SK-N-SH (cell line): ENCODE results near the gene C19orf44. TPM values are rescaled to one million over a fixed set of nuclear protein-coding genes. Genes with fewer than 3 reads are reported as not detected.
A peak's percentile ranks its signal among the peaks of the same experiment; 100 is the strongest.

Experiments used
- CTCF ChIA-PET: fragments of 300-600, 350-600 bp; formaldehyde crosslinking; extraction: SDS; loops from one replicate; lab custom pipeline; 2021; lab: Yijun Ruan, JAX
- POLR2A ChIA-PET: fragments of 350-600 bp; sonication (Branson Sonifier 250); formaldehyde crosslinking; extraction: SDS; loops from one replicate; lab custom pipeline; 2020; ENCODE audit warnings: antibody characterized with exemption, inconsistent platforms; lab: Yijun Ruan, JAX
- DNase-seq: peaks from one replicate; pipeline ENCODE4 v3.0.0; 2012
- H2AFZ ChIP-seq: fragments of 200-600 bp; sonication (generic); 2 replicates; pipeline ENCODE4 v1.8.1; 2016; ENCODE audit warnings: antibody characterized with exemption, mild to moderate bottlenecking, low read depth
- H3F3A ChIP-seq: fragments of 200-600 bp; sonication (generic); replicated peaks from 2 replicates; pipeline ENCODE3; 2016; ENCODE audit warnings: antibody characterized with exemption, mild to moderate bottlenecking; ENCODE audit not compliant: insufficient read depth
- H3K27ac ChIP-seq, 2 experiments: fragments of 200-500 bp in 1 of 2; fragments of 200-600 bp in 1 of 2; sonication (Bioruptor generic) in 1 of 2; sonication (generic), shearing (Covaris generic) in 1 of 2; 2 replicates each; pipeline versions ENCODE4 v1.5.1 to v1.6.1; 2014 to 2016; ENCODE audit warnings: low read depth in 2 of 2, inconsistent platforms in 1 of 2, low read length in 1 of 2, mild to moderate bottlenecking in 1 of 2, mixed read lengths in 1 of 2
- H3K27me3 ChIP-seq: fragments of 200-600 bp; sonication (generic), shearing (Covaris generic); 2 replicates; pipeline ENCODE4 v1.6.1; 2016; ENCODE audit warnings: mixed run types; ENCODE audit not compliant: insufficient read depth
- H3K36me3 ChIP-seq, 2 experiments: fragments of 200-500 bp in 1 of 2; fragments of 200-600 bp in 1 of 2; sonication (Bioruptor generic) in 1 of 2; sonication (generic) in 1 of 2; replicated peaks in 1 of 2; 2 replicates each; pipeline versions ENCODE3 to v1.5.1; 2014 to 2016; ENCODE audit warnings: low read length in 1 of 2, mild to moderate bottlenecking in 1 of 2; ENCODE audit not compliant: insufficient read depth in 2 of 2, control insufficient read depth in 1 of 2
- H3K4me1 ChIP-seq, 2 experiments: fragments of 200-500 bp in 1 of 2; fragments of 200-600 bp in 1 of 2; sonication (Bioruptor generic) in 1 of 2; sonication (generic), shearing (Covaris generic) in 1 of 2; 2 replicates each; pipeline versions ENCODE4 v1.5.1 to v1.6.1; 2014 to 2016; ENCODE audit warnings: low read depth in 1 of 2, low read length in 1 of 2, mixed run types in 1 of 2; ENCODE audit not compliant: insufficient read depth in 2 of 2, control insufficient read depth in 1 of 2
- H3K4me2 ChIP-seq: fragments of 200-600 bp; sonication (generic), shearing (Covaris generic); 2 replicates; pipeline ENCODE4 v1.6.1; 2017; ENCODE audit warnings: mixed run types
- H3K4me3 ChIP-seq, 2 experiments: fragments of 200-500 bp in 1 of 2; fragments of 200-600 bp in 1 of 2; sonication (Bioruptor generic) in 1 of 2; sonication (generic), shearing (Covaris generic) in 1 of 2; 2 replicates each; pipeline versions ENCODE4 v1.5.1 to v1.8.1; 2014 to 2016; ENCODE audit warnings: low read depth in 2 of 2, inconsistent platforms in 1 of 2, low read length in 1 of 2, mild to moderate bottlenecking in 1 of 2, mixed read lengths in 1 of 2, moderate library complexity in 1 of 2
- H3K79me2 ChIP-seq: fragments of 200-600 bp; sonication (generic); 2 replicates; pipeline ENCODE4 v1.8.1; 2017; ENCODE audit warnings: mild to moderate bottlenecking; ENCODE audit not compliant: insufficient read depth
- H3K9ac ChIP-seq: fragments of 200-600 bp; sonication (generic); 2 replicates; pipeline ENCODE4 v1.6.1; 2017; ENCODE audit warnings: mixed run types
- H3K9me2 ChIP-seq: fragments of 200-600 bp; sonication (generic); 2 replicates; pipeline ENCODE4 v1.6.1; 2017; ENCODE audit warnings: mixed run types
- H3K9me3 ChIP-seq: fragments of 200-600 bp; sonication (generic); 2 replicates; pipeline ENCODE4 v1.6.1; 2017; ENCODE audit warnings: mixed run types, mild to moderate bottlenecking, moderate library complexity
- H4K20me1 ChIP-seq: fragments of 200-600 bp; sonication (generic); 2 replicates; pipeline ENCODE4 v1.6.1; 2017; ENCODE audit warnings: mild to moderate bottlenecking, mixed run types; ENCODE audit not compliant: insufficient read depth
- CTCF ChIP-seq: fragments of 200-600 bp; sonication (generic); IDR thresholded peaks from 2 replicates; pipeline ENCODE4 v1.6.1; 2017; ENCODE audit warnings: antibody characterized with exemption, mild to moderate bottlenecking, moderate library complexity
- ELF1 ChIP-seq: IDR thresholded peaks from 2 replicates; pipeline ENCODE4 v1.4.0; 2012
- FOSL2 ChIP-seq: IDR thresholded peaks from 2 replicates; pipeline ENCODE4 v1.4.0; 2012; ENCODE audit warnings: low read depth, mild to moderate bottlenecking, moderate library complexity, borderline replicate concordance
- JUND ChIP-seq: IDR thresholded peaks from 2 replicates; pipeline ENCODE4 v1.4.0; 2012
- NRF1 ChIP-seq: IDR thresholded peaks from 2 replicates; pipeline ENCODE4 v1.6.1; 2012; ENCODE audit warnings: low read depth, mild to moderate bottlenecking, low read length
- RAD21 ChIP-seq: IDR thresholded peaks from 2 replicates; pipeline ENCODE4 v1.6.1; 2012; ENCODE audit warnings: mild to moderate bottlenecking, low read length
- RCOR1 ChIP-seq: fragments of 150-350 bp; IDR thresholded peaks from 2 replicates; pipeline ENCODE4 v1.6.1; 2017; ENCODE audit warnings: antibody characterized with exemption, low read length
- RXRA ChIP-seq: IDR thresholded peaks from 2 replicates; pipeline ENCODE4 v1.4.0; 2012; ENCODE audit warnings: low read depth, mild to moderate bottlenecking, borderline replicate concordance
- SMC3 ChIP-seq: IDR thresholded peaks from 2 replicates; pipeline ENCODE4 v1.6.1; 2012; ENCODE audit warnings: low read depth, low read length, improper control_type of control experiment
- TCF12 ChIP-seq: IDR thresholded peaks from 2 replicates; pipeline ENCODE4 v1.4.0; 2012
- TEAD4 ChIP-seq: IDR thresholded peaks from 2 replicates; pipeline ENCODE4 v1.4.0; 2012; ENCODE audit warnings: mild to moderate bottlenecking, borderline replicate concordance; ENCODE audit not compliant: insufficient read depth
- YY1 ChIP-seq: IDR thresholded peaks from 2 replicates; pipeline ENCODE4 v1.4.0; 2012; ENCODE audit warnings: low read depth, mild to moderate bottlenecking
- WGBS: methylation state at CpG from one replicate; pipeline ENCODE4 v1.1.6; 2017; ENCODE audit warnings: low lambda C conversion rate; 5-methylcytosine and 5-hydroxymethylcytosine counted together
- polyA plus RNA-seq, 3 experiments: library from polyadenylated mRNA; depleted of rRNA; stranded (reverse); fragments of >200 nt; gene quantifications; 2 replicates each; pipeline ENCODE4 v1.2.3, GENCODE V29; 2012
- TF ChIP-seq, protein P1 (sequence below): IDR thresholded peaks from 2 replicates; pipeline ENCODE4; 2012
- TF ChIP-seq, protein P2 (sequence below): IDR thresholded peaks from 2 replicates; pipeline ENCODE4 v1.6.1; 2012; ENCODE audit warnings: mild to moderate bottlenecking, low read depth, low read length, moderate library complexity

The C19orf44 gene
- polyA plus RNA-seq, 1 of the 3 experiments (the other 2 are of a cell fraction): 6.0 TPM

DNA sequence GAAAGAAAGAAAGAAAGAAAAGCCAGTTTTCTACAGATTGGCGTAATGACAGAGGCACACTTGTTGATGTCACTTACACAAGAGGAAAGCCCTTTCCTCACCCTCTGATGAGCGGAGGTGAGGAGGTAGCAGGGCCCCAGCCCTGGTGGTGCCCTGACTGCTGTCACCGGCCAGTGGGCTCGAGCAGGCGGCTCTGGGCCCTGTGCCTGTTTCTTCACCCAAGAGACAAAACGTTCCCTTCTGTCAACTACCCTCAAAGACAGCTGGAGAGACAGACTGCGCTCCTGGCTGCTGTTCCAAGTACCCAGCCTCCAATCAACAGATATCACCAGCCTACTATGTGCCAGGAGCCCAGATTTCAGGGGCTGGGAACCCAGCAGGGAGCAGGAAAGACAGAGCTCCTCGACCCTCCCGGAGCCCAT is 34.6 kb upstream of the C19orf44 start (continued):
- no peak for TF ChIP-seq CTCF
- TF ChIP-seq ELF1: no peak
- TF ChIP-seq NRF1: no peak

DNA sequence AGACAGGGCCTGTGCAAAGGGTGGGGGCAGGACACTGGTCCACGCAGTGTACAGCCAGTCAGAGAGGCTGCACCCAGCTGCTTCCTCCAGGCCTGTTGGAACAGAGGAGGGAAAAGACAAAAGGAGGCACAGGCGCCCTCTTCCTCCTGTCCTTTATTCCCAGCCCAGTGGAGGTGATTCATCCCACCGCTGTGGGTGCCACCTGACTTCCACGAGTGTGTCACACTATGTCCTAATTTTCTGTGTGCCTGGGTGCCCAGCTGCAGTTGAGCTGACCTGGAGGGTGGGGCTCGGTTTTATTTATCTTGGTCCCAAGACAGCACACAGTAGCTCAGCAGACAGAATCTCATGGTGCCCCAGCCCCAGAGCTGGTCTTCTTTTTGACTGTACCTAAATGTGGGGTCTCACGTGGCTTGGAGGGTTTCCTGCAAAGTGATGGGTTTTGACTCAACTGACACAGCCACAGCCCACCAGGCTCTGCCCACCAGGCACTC is 33.4 kb upstream of the C19orf44 start:
- no peak overlapping the region for H2AFZ ChIP-seq
- H3K4me3 ChIP-seq: no peak overlapping the region
- H3K9me3 ChIP-seq: no peaks in the 10 kb centered on the region
- no peak for DNase-seq
- POLR2A ChIA-PET: no interaction called here
- no peak overlapping the region for H3K4me2 ChIP-seq
- H3K27me3 ChIP-seq: no peaks in the 10 kb centered on the region
- no peaks in the 10 kb centered on the region for H3K36me3 ChIP-seq
- H3K9ac ChIP-seq: no peak overlapping the region
- TF ChIP-seq SMC3 (no peak), FOSL2 (0 out of 2 replicates have a peak, but pooled peaks have one; percentile 5)
- TF ChIP-seq, all 33 proteins: peak for 1
- 91% methylated on average over 5 of the region's 6 CpGs for WGBS
- CTCF ChIA-PET: interaction anchor here (1.1 to 1.6 kb wide), 3 partner anchors 21 to 80 kb away, joined by 3 to 5 read pairs (median 3); partner anchors contain the start of genes C19orf44 and CALR3
- no peak overlapping the region; a peak in 1 of 4 replicates for H3K27ac ChIP-seq
- H3K4me1 ChIP-seq: peaks cover 5 to 35% of the 10 kb centered on the region in 2 experiments; a peak in 2 of 4 replicates
- H3F3A ChIP-seq: peaks cover 3% of the 10 kb centered on the region
- H4K20me1 ChIP-seq: peaks cover 24% of the 10 kb centered on the region
- no peaks in the 10 kb centered on the region for H3K9me2 ChIP-seq
- H3K79me2 ChIP-seq: peaks cover 96% of the 10 kb centered on the region

DNA sequence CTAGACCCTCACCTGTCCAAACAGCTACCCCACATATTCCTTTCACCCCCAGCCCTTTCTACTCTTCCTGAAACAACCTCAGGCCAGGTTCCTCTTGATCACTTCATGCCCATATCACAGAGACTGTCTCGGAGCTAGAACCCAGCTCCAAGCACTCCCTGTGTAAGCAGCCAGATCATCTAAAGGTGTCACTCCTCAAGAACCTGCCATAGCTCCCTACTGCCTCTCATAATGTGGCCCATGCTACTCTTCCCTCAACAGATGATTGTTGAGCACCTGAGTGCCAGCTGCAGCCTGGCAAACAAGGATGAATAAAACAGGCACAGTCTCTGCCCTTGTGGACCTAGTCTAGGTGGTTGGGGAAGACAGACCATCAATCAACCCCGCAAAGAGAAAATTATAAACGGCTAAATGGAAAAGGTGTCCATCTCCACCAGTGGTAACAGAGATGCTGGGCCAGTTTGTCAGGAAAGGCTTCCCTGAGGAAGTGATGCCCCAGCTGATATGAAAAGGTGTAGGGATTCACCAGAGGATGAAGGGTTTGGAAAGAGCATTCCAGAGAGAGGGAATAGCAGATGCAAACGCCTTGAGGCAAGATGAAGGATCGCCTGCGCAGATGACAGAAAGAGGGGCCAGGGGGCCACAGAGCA is 32.7 kb upstream of the C19orf44 start:
- Histone ChIP-seq H4K20me1 (peaks cover 24% of the 10 kb centered on the region), H3K4me2 (no peak overlapping the region), H3K79me2 (peaks cover 98% of the 10 kb centered on the region), H3K4me1 (peaks cover 0 to 33% of the 10 kb centered on the region in 2 experiments; a peak in 1 of 4 replicates), H3F3A (peaks cover 3% of the 10 kb centered on the region), H3K27ac (peak overlapping the region in 1 of 2 experiments; percentile 48; a peak in 1 of 4 replicates), H3K9me2 (no peaks in the 10 kb centered on the region), H3K36me3 (no peaks in the 10 kb centered on the region), H3K27me3 (no peaks in the 10 kb centered on the region), H3K9ac (no peak overlapping the region), H3K9me3 (no peaks in the 10 kb centered on the region), H2AFZ (no peak overlapping the region), H3K4me3 (no peak overlapping the region)
- CTCF ChIA-PET: interaction anchor here (0.7 to 1.3 kb wide), 2 partner anchors 80 to 217 kb away, joined by 3 read pairs; no protein-coding TSS in a partner anchor
- no peak for DNase-seq
- 85% methylated on average over 6 of the region's 6 CpGs for WGBS
- POLR2A ChIA-PET: no interaction called here
- TF ChIP-seq NRF1 (no peak), RXRA (no peak), SMC3 (no peak), CTCF (no peak), JUND (no peak), RAD21 (no peak), ELF1 (no peak), TEAD4 (no peak), YY1 (no peak), RCOR1 (no peak), TCF12 (no peak)
- TF ChIP-seq, protein P1, sequence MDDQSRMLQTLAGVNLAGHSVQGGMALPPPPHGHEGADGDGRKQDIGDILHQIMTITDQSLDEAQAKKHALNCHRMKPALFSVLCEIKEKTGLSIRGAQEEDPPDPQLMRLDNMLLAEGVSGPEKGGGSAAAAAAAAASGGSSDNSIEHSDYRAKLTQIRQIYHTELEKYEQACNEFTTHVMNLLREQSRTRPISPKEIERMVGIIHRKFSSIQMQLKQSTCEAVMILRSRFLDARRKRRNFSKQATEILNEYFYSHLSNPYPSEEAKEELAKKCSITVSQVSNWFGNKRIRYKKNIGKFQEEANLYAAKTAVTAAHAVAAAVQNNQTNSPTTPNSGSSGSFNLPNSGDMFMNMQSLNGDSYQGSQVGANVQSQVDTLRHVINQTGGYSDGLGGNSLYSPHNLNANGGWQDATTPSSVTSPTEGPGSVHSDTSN: no peak
- TF ChIP-seq, protein P2, sequence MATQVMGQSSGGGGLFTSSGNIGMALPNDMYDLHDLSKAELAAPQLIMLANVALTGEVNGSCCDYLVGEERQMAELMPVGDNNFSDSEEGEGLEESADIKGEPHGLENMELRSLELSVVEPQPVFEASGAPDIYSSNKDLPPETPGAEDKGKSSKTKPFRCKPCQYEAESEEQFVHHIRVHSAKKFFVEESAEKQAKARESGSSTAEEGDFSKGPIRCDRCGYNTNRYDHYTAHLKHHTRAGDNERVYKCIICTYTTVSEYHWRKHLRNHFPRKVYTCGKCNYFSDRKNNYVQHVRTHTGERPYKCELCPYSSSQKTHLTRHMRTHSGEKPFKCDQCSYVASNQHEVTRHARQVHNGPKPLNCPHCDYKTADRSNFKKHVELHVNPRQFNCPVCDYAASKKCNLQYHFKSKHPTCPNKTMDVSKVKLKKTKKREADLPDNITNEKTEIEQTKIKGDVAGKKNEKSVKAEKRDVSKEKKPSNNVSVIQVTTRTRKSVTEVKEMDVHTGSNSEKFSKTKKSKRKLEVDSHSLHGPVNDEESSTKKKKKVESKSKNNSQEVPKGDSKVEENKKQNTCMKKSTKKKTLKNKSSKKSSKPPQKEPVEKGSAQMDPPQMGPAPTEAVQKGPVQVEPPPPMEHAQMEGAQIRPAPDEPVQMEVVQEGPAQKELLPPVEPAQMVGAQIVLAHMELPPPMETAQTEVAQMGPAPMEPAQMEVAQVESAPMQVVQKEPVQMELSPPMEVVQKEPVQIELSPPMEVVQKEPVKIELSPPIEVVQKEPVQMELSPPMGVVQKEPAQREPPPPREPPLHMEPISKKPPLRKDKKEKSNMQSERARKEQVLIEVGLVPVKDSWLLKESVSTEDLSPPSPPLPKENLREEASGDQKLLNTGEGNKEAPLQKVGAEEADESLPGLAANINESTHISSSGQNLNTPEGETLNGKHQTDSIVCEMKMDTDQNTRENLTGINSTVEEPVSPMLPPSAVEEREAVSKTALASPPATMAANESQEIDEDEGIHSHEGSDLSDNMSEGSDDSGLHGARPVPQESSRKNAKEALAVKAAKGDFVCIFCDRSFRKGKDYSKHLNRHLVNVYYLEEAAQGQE: no peak
